ENCODE measurements around the gene RRP8. TPM values are rescaled to one million over a fixed set of nuclear protein-coding genes. Genes with fewer than 3 reads are reported as not detected.
A peak's percentile ranks its signal among the peaks of the same experiment; 100 is the strongest.

Gene RRP8
- total and polyA plus RNA-seq, 3 donors from 2014 or later, result 17.5 to 29.6 (median 18.5) TPM

- no peaks in the 10 kb centered on the region for H3K9me3 ChIP-seq
- WGBS, 2 donors, result 10 to 11% methylated on average over 31 to 39 of the region's 39 CpGs
- no peaks in the 10 kb centered on the region for H3K27me3 ChIP-seq
- peak; percentile 37 for DNase-seq
- no peaks in the 10 kb centered on the region for H3K36me3 ChIP-seq (ENCODE audit: low read depth, missing control alignments)
- peak overlapping the region; percentile 67 to 93 for H3K4me3 ChIP-seq
- peak overlapping the region; percentile 90 to 92 for H3K27ac ChIP-seq
- intact Hi-C loops (cut with DNase I; ENCODE audit: low total_unique reads), result no loop called here
- TF ChIP-seq POLR2A (IDR thresholded peaks at IDR 0.05) (no peak), CTCF (IDR thresholded peaks at IDR 0.05) (no peak)
- H3K4me1 ChIP-seq, result peaks cover 24% of the 10 kb centered on the region
These were observed 7.9 kb upstream of the RRP8 start for GRCh38 chr11:6611092-6611962.

- no peaks in the 10 kb centered on the region for H3K9me3 ChIP-seq
- DNase-seq, result no peak
- no peak overlapping the region for H3K27ac ChIP-seq
- peaks cover 31% of the 10 kb centered on the region for H3K4me1 ChIP-seq
- H3K27me3 ChIP-seq, result no peaks in the 10 kb centered on the region
- intact Hi-C loops (cut with DNase I; ENCODE audit: low total_unique reads), result no loop called here
- WGBS, 2 donors, result 75 to 85% methylated on average over 3 to 6 of the region's 6 CpGs
- no peak overlapping the region for H3K4me3 ChIP-seq
- no peak for TF ChIP-seq POLR2A (IDR thresholded peaks at IDR 0.05)
- TF ChIP-seq CTCF (IDR thresholded peaks at IDR 0.05), result no peak
- H3K36me3 ChIP-seq (ENCODE audit: low read depth, missing control alignments), result no peaks in the 10 kb centered on the region
These were observed 7.2 kb upstream of the RRP8 start for GRCh38 chr11:6610591-6610990.

GRCh38 chr11:6609502-6610015, 6.1 kb upstream of the RRP8 start:
- Histone ChIP-seq H3K4me1 (peaks cover 39% of the 10 kb centered on the region), H3K9me3 (no peaks in the 10 kb centered on the region), H3K27me3 (no peaks in the 10 kb centered on the region), H3K36me3 (ENCODE audit: low read depth, missing control alignments) (no peaks in the 10 kb centered on the region), H3K27ac (no peak overlapping the region), H3K4me3 (no peak overlapping the region)
- DNase-seq, result peak; percentile 9
- intact Hi-C loops (cut with DNase I; ENCODE audit: low total_unique reads), result no loop called here
- no peak for TF ChIP-seq POLR2A (IDR thresholded peaks at IDR 0.05)
- WGBS, 2 donors, result 84 to 89% methylated on average over 8 of the region's 8 CpGs

GRCh38 chr11:6608726-6609501, 5.5 kb upstream of the RRP8 start:
- H3K27ac ChIP-seq, result no peak overlapping the region
- no peak overlapping the region for H3K4me3 ChIP-seq
- no peaks in the 10 kb centered on the region for H3K36me3 ChIP-seq (ENCODE audit: low read depth, missing control alignments)
- peaks cover 39% of the 10 kb centered on the region for H3K4me1 ChIP-seq
- no peak for TF ChIP-seq CTCF (IDR thresholded peaks at IDR 0.05)
- TF ChIP-seq POLR2A (IDR thresholded peaks at IDR 0.05), result no peak
- H3K27me3 ChIP-seq, result no peaks in the 10 kb centered on the region
- no peaks in the 10 kb centered on the region for H3K9me3 ChIP-seq
- 89 to 92% methylated on average over 14 of the region's 14 CpGs for WGBS, 2 donors
- peak; percentile 9 for DNase-seq
- intact Hi-C loops (cut with DNase I; ENCODE audit: low total_unique reads), result no loop called here

- WGBS, 2 donors, result 89 to 95% methylated on average over 9 of the region's 9 CpGs
- intact Hi-C loops (cut with DNase I; ENCODE audit: low total_unique reads), result no loop called here
- peak; percentile 4 for DNase-seq
- H3K4me1 ChIP-seq, result peaks cover 36% of the 10 kb centered on the region
- no peaks in the 10 kb centered on the region for H3K27me3 ChIP-seq
- no peak overlapping the region for H3K4me3 ChIP-seq
- no peaks in the 10 kb centered on the region for H3K9me3 ChIP-seq
- no peak for TF ChIP-seq POLR2A (IDR thresholded peaks at IDR 0.05)
- no peak for TF ChIP-seq CTCF (IDR thresholded peaks at IDR 0.05)
- H3K27ac ChIP-seq, result peak overlapping the region in 1 of 2 donors; percentile 90
- no peaks in the 10 kb centered on the region for H3K36me3 ChIP-seq (ENCODE audit: low read depth, missing control alignments)
These were observed 4.6 kb upstream of the RRP8 start for GRCh38 chr11:6608011-6608410.
